Measurements from ENCODE around the gene ASB11.

DNA sequence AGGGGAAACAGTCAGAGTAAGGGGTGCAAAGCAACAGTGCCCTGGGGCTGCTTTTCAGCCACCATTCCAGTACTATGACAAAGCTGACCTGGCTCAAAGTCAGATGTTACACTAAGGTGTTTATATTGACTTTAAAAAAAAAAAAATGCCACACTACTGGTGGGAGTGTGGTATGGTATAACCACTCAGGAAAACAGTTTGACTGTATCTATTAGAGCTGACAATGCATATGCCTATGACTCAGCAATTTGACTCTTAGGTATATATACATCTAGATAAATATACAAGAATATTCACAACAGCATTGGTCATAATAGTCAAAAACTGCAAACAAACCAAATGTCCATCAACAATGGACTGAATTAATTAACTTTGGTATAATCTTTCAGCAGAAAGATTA lies 60.6 kb downstream of the ASB11 start:
- TF ChIP-seq, protein P1, sequence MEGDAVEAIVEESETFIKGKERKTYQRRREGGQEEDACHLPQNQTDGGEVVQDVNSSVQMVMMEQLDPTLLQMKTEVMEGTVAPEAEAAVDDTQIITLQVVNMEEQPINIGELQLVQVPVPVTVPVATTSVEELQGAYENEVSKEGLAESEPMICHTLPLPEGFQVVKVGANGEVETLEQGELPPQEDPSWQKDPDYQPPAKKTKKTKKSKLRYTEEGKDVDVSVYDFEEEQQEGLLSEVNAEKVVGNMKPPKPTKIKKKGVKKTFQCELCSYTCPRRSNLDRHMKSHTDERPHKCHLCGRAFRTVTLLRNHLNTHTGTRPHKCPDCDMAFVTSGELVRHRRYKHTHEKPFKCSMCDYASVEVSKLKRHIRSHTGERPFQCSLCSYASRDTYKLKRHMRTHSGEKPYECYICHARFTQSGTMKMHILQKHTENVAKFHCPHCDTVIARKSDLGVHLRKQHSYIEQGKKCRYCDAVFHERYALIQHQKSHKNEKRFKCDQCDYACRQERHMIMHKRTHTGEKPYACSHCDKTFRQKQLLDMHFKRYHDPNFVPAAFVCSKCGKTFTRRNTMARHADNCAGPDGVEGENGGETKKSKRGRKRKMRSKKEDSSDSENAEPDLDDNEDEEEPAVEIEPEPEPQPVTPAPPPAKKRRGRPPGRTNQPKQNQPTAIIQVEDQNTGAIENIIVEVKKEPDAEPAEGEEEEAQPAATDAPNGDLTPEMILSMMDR (conservative IDR thresholded peaks at IDR 0.05 in 1 of 2, IDR thresholded peaks at IDR 0.05 in 1 of 2; ENCODE audit: extremely low read depth in 1 of 2, insufficient read depth in 1 of 2, low read depth in 1 of 2, low read length in 2 of 2): no peak
- no peak for TF ChIP-seq EZH2 (IDR thresholded peaks at IDR 0.05; ENCODE audit: borderline replicate concordance, low read length)

All from mammary epithelial cell (primary cell).